HepG2 (cell line): Measurements from ENCODE around the gene GNPDA2. TPM values are rescaled to one million over a fixed set of nuclear protein-coding genes. Genes with fewer than 3 reads are reported as not detected.

Source experiments
- ATAC-seq: fragments of 200-7000 bp; cut with Tn5 transposase; 3 replicates; pipeline ENCODE4 v1.9.1; 2020; ENCODE audit warnings: mild to moderate bottlenecking, moderate library complexity
- BruUV-seq: library from RNA; stranded (reverse); fragments of 400-500 nt; replicated peaks from 2 replicates; lab custom pipeline; 2021; lab: Mats Ljungman, UMichigan
- CTCF ChIA-PET: fragments of 300-600 bp; formaldehyde crosslinking; extraction: SDS; loops from one replicate; lab custom pipeline; 2021; ENCODE audit warnings: low total read pairs, inconsistent platforms, low intra/inter-chr PET ratio; lab: Yijun Ruan, JAX
- POLR2A ChIA-PET: fragments of 350-600 bp; sonication (Branson Sonifier 250); formaldehyde crosslinking; loops from one replicate; lab custom pipeline; 2020; ENCODE audit warnings: antibody characterized with exemption, inconsistent platforms; lab: Yijun Ruan, JAX
- DNase-seq: peaks from one replicate; pipeline ENCODE4 v3.0.0-alpha.2; 2015; ENCODE audit warnings: low spot score
- FAIRE-seq: peaks from 3 replicates; lab custom pipeline; 2011; peaks lifted over from hg19 to GRCh38; lab: Jason Lieb, UNC
- H2AFZ ChIP-seq: one replicate; pipeline ENCODE4 v1.6.1; 2011; ENCODE audit warnings: low read length, inconsistent platforms
- H3K27ac ChIP-seq: fragments of 300-600 bp; 3 replicates; pipeline ENCODE4 v1.8.0; 2011; ENCODE audit warnings: mixed run types, mild to moderate bottlenecking, mixed read lengths, low read length, inconsistent platforms; ENCODE audit not compliant: insufficient read depth; ENCODE audit errors: extremely low read length
- H3K27me3 ChIP-seq, 2 experiments: fragments of 200-600 bp in 1 of 2; 2 replicates in 1 of 2; 3 replicates in 1 of 2; pipeline versions ENCODE4 v1.6.0 to v1.8.0; 2011; ENCODE audit warnings: low read length in 2 of 2, mild to moderate bottlenecking in 2 of 2, moderate library complexity in 2 of 2, inconsistent platforms in 1 of 2; ENCODE audit not compliant: insufficient read depth in 2 of 2, control insufficient read depth in 1 of 2
- H3K36me3 ChIP-seq, 2 experiments: fragments of 200-600 bp in 1 of 2; replicated peaks in 1 of 2; 2 replicates in 1 of 2; 3 replicates in 1 of 2; pipeline versions ENCODE4 v1.5.1 to v1.8.0; 2011; ENCODE audit warnings: low read length in 2 of 2, inconsistent platforms in 1 of 2; ENCODE audit not compliant: insufficient read depth in 2 of 2, control insufficient read depth in 1 of 2
- H3K4me1 ChIP-seq: 2 replicates; pipeline ENCODE4 v1.5.1; 2012; ENCODE audit warnings: low read length, inconsistent platforms; ENCODE audit not compliant: insufficient read depth
- H3K4me2 ChIP-seq: 2 replicates; pipeline ENCODE4 v1.6.0; 2011; ENCODE audit warnings: low read depth, low read length, inconsistent platforms
- H3K4me3 ChIP-seq, 3 experiments: fragments of 200-600 bp in 1 of 3; sonication (generic), shearing (Covaris generic) in 1 of 3; replicated peaks in 1 of 3; 2 replicates each; pipeline ENCODE4 v1.5.1; 2011 to 2016; ENCODE audit warnings: low read length in 3 of 3, inconsistent platforms in 2 of 3, low read depth in 2 of 3, mild to moderate bottlenecking in 2 of 3, control low read depth in 1 of 3, mixed read lengths in 1 of 3; ENCODE audit not compliant: insufficient read depth in 1 of 3
- H3K79me2 ChIP-seq: one replicate; pipeline ENCODE4 v1.6.1; 2011; ENCODE audit warnings: low read length, inconsistent platforms; ENCODE audit not compliant: insufficient read depth
- H3K9ac ChIP-seq: 2 replicates; pipeline ENCODE4 v1.6.0; 2011; ENCODE audit warnings: mild to moderate bottlenecking, low read depth, low read length, inconsistent platforms; ENCODE audit not compliant: insufficient read depth
- H3K9me3 ChIP-seq: 2 replicates; pipeline ENCODE4 v1.5.1; 2012; ENCODE audit warnings: mild to moderate bottlenecking, low read length
- H4K20me1 ChIP-seq: 2 replicates; pipeline ENCODE4 v1.6.0; 2011; ENCODE audit warnings: inconsistent platforms, mild to moderate bottlenecking, low read length, moderate library complexity; ENCODE audit not compliant: insufficient read depth
- CENPT ChIP-seq: sonication (generic); formaldehyde crosslinking; IDR thresholded peaks from 2 replicates; pipeline ENCODE4 v1.8.0; 2022; ENCODE audit warnings: low read depth, mild to moderate bottlenecking, moderate library complexity, missing genetic modification reagents
- ELF3 ChIP-seq: IDR thresholded peaks from 2 replicates; pipeline ENCODE4 v1.6.1; 2016; ENCODE audit warnings: missing genetic modification reagents, missing compliant biosample characterization
- RFXAP ChIP-seq: sonication (generic); formaldehyde crosslinking; IDR thresholded peaks from 2 replicates; pipeline ENCODE4 v1.4.0; 2020; ENCODE audit warnings: missing genetic modification reagents, borderline replicate concordance
- SNAPC2 ChIP-seq: sonication (generic); formaldehyde crosslinking; IDR thresholded peaks from 2 replicates; pipeline ENCODE4 v1.8.1; 2022; ENCODE audit warnings: mild to moderate bottlenecking, missing genetic modification reagents
- SOX13 ChIP-seq, 3 experiments: fragments of 450-650 bp in 1 of 3; sonication (generic) in 1 of 3; formaldehyde crosslinking in 1 of 3; IDR thresholded peaks in 2 of 3; conservative IDR thresholded peaks in 1 of 3; 2 replicates each; pipeline versions ENCODE4 v1.5.0 to v1.6.1; 2016 to 2020; ENCODE audit warnings: antibody characterized with exemption in 1 of 3, mild to moderate bottlenecking in 1 of 3, missing compliant biosample characterization in 1 of 3, missing genetic modification reagents in 1 of 3, moderate library complexity in 1 of 3
- TCF12 ChIP-seq, 2 experiments: fragments of 450-650 bp in 1 of 2; sonication (generic) in 1 of 2; formaldehyde crosslinking in 1 of 2; IDR thresholded peaks; 2 replicates each; pipeline versions ENCODE4 v1.6.1 to v1.8.0; 2017 to 2022; ENCODE audit warnings: antibody characterized with exemption in 1 of 2, mild to moderate bottlenecking in 1 of 2, missing genetic modification reagents in 1 of 2, moderate library complexity in 1 of 2
- ZFP36L2 ChIP-seq: sonication (generic); formaldehyde crosslinking; IDR thresholded peaks from 2 replicates; pipeline ENCODE4 v1.4.0; 2020; ENCODE audit warnings: missing genetic modification reagents
- ZNF383 ChIP-seq: sonication (generic); formaldehyde crosslinking; IDR thresholded peaks from 2 replicates; pipeline ENCODE4 v1.4.0; 2020; ENCODE audit warnings: missing genetic modification reagents, mild to moderate bottlenecking, borderline replicate concordance
- ZNF547 ChIP-seq: sonication (generic); formaldehyde crosslinking; IDR thresholded peaks from 2 replicates; pipeline ENCODE4 v1.5.1; 2020; ENCODE audit warnings: mild to moderate bottlenecking, missing genetic modification reagents
- ZNF772 ChIP-seq: sonication (generic); formaldehyde crosslinking; IDR thresholded peaks from 2 replicates; pipeline ENCODE4 v1.5.0; 2020; ENCODE audit warnings: mild to moderate bottlenecking, missing genetic modification reagents
- WGBS: methylation state at CpG from one replicate; pipeline ENCODE4 v1.1.6; 2017; ENCODE audit warnings: low lambda C conversion rate; 5-methylcytosine and 5-hydroxymethylcytosine counted together
- in situ Hi-C: cut with HindIII; loops from 2 replicates; pipeline ENCODE4 v1.10.0; 2017; ENCODE audit warnings: low pct_unique_long_range_greater_than_20kb; ENCODE audit not compliant: extremely low pct_ligation_motif_present
- intact Hi-C: fragments of 100-400 bp; cut with micrococcal nuclease; formaldehyde crosslinking; loops from one replicate; pipeline ENCODE4 v1.10.0; 2022; ENCODE audit not compliant: unreplicated experiment
- polyA plus RNA-seq, 8 experiments: library from polyadenylated mRNA; depleted of rRNA in 3 of 8; stranded (reverse) in 7 of 8; unstranded in 1 of 8; fragments of >200 nt; fragmentation: Illumina TruSeq in 4 of 8; extraction: Trizol in 4 of 8; gene quantifications; 2 replicates each; pipeline versions ENCODE4 v1.2.1 to v1.2.3, GENCODE V29; 2011 to 2016; ENCODE audit warnings: low read depth in 4 of 8, missing spikeins in 1 of 8, mixed read lengths in 1 of 8; ENCODE audit not compliant: insufficient read depth in 1 of 8
- total RNA-seq, 5 experiments: library from RNA; depleted of rRNA; stranded (reverse); fragments of >200 nt; fragmentation: Illumina TruSeq; extraction: Trizol; gene quantifications; 2 replicates each; pipeline ENCODE4 v1.2.3, GENCODE V29; 2016; ENCODE audit warnings: low read depth in 1 of 5
- TF ChIP-seq, protein P1 (sequence below): sonication (generic); formaldehyde crosslinking; IDR thresholded peaks from 2 replicates; pipeline ENCODE4 v1.8.0; 2022; ENCODE audit warnings: missing genetic modification reagents, mild to moderate bottlenecking, inconsistent platforms, borderline replicate concordance
- TF ChIP-seq, protein P2 (sequence below): sonication (generic); IDR thresholded peaks from 2 replicates; pipeline ENCODE4 v1.6.1; 2016; ENCODE audit warnings: low read depth, borderline replicate concordance
- TF ChIP-seq, protein P3 (sequence below): sonication (generic); formaldehyde crosslinking; IDR thresholded peaks from 2 replicates; pipeline ENCODE4 v1.4.0; 2020; ENCODE audit warnings: mild to moderate bottlenecking, missing genetic modification reagents

Gene GNPDA2
- total and polyA plus RNA-seq, 2 of the 13 experiments (the other 11 are each of a cell fraction or from before 2014, with no cell fraction given): 5.4 to 9.0 TPM

DNA sequence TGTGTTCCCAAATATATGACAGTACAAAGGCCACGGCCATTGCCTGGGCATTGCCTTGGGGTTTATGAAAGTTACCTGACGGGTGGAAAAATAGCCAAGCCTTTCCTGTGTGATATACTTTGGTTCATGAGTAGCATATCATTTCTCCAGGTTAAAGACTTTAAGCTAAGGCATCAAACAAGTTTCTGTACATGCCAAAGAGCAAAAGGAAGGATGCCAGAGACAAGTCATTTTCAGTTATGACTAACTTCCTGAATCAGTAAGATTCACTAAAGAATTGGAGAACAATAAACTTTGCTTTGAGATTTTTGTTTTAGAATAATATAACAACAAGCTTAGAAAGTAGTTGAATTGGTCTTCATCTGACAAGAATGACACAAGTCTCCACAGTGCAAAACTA, 57.8 kb downstream of the GNPDA2 start:
- Histone ChIP-seq H4K20me1 (no peaks in the 10 kb centered on the region), H3K79me2 (no peaks in the 10 kb centered on the region), H3K36me3 (no peaks in the 10 kb centered on the region), H3K4me1 (no peaks in the 10 kb centered on the region), H3K9me3 (no peaks in the 10 kb centered on the region), H2AFZ (no peak overlapping the region), H3K4me2 (no peak overlapping the region), H3K27ac (no peak overlapping the region), H3K27me3 (no peaks in the 10 kb centered on the region; a peak in 1 of 5 replicates), H3K4me3 (no peak overlapping the region), H3K9ac (no peak overlapping the region)
- FAIRE-seq (no peak), ATAC-seq (no peak), DNase-seq (no peak)
- WGBS: 4% methylated on average over 2 of the region's 2 CpGs
- ChIA-PET POLR2A (interaction anchor here (1.1 kb wide), 1 partner anchor 10 kb away, joined by 3 read pairs; the partner anchor contains the start of gene GUF1), CTCF (no interaction called here)
- TF ChIP-seq SOX13 (IDR thresholded peaks at IDR 0.05) (no peak), SOX13 (CRISPR knock-in tag; conservative IDR thresholded peaks at IDR 0.05 in 1 of 2, IDR thresholded peaks at IDR 0.05 in 1 of 2) (no peak), CENPT (CRISPR knock-in tag) (no peak), ZNF772 (CRISPR knock-in tag) (no peak), TCF12 (IDR thresholded peaks at IDR 0.05) (no peak), TCF12 (CRISPR knock-in tag; IDR thresholded peaks at IDR 0.05) (no peak), SNAPC2 (no peak), ZFP36L2 (no peak), ZNF547 (CRISPR knock-in tag) (no peak), ELF3 (CRISPR knock-in tag) (no peak), RFXAP (CRISPR knock-in tag) (no peak), ZNF383 (CRISPR knock-in tag) (no peak)
- TF ChIP-seq, protein P1, sequence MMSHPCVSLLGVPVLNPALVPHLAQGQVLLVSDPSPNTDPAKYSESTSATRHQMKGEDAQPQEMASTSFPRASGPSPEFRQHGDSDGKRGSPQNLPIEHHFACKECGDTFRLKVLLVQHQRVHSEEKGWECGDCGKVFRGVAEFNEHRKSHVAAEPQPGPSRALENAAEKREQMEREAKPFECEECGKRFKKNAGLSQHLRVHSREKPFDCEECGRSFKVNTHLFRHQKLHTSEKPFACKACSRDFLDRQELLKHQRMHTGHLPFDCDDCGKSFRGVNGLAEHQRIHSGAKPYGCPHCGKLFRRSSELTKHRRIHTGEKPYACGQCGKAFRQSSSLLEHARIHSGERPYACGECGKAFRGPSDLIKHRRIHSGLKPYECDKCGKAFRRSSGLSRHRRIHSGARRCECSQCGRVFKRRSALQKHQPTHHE: no peak
- TF ChIP-seq, protein P2, sequence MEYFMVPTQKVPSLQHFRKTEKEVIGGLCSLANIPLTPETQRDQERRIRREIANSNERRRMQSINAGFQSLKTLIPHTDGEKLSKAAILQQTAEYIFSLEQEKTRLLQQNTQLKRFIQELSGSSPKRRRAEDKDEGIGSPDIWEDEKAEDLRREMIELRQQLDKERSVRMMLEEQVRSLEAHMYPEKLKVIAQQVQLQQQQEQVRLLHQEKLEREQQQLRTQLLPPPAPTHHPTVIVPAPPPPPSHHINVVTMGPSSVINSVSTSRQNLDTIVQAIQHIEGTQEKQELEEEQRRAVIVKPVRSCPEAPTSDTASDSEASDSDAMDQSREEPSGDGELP: no peak
- TF ChIP-seq, protein P3, sequence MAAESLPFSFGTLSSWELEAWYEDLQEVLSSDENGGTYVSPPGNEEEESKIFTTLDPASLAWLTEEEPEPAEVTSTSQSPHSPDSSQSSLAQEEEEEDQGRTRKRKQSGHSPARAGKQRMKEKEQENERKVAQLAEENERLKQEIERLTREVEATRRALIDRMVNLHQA (CRISPR knock-in tag): no peak
- no TSS peak for BruUV-seq
- in situ Hi-C loops (no loop called here), intact Hi-C loops (no loop called here)
